Fibroblast of villous mesenchyme (primary cell): ENCODE results near the gene FREM2. TPM values are rescaled to one million over a fixed set of nuclear protein-coding genes. Genes with fewer than 3 reads are reported as not detected.

Experiments
- DNase-seq: peaks from one replicate; pipeline ENCODE4 v3.0.0-alpha.2; 2010; ENCODE audit warnings: low read depth
- H3K4me3 ChIP-seq: 2 replicates; pipeline ENCODE4 v1.5.1; 2011; ENCODE audit warnings: low read depth, mild to moderate bottlenecking, low read length
- CTCF ChIP-seq: IDR thresholded peaks from 2 replicates; pipeline ENCODE4 v1.5.1; 2012; ENCODE audit warnings: low read depth, mild to moderate bottlenecking, low read length; ENCODE audit not compliant: insufficient read depth
- small RNA-seq: library from RNA; depleted of rRNA; stranded (forward); fragments of <200 nt; gene quantifications from one replicate; pipeline ENCODE3, GENCODE V24; 2012
- total RNA-seq: library from RNA; depleted of rRNA; stranded (reverse); fragments of >200 nt; gene quantifications from 2 replicates; pipeline ENCODE4 v1.2.3, GENCODE V29; 2012

The FREM2 gene
- total RNA-seq, 1 donor: not detected

- no peak for TF ChIP-seq CTCF
- DNase-seq: no peak
- peak overlapping the region; percentile 10 for H3K4me3 ChIP-seq
Observed at GRCh38 chr13:38914070-38914469, 227.2 kb downstream of the FREM2 start.

DNA sequence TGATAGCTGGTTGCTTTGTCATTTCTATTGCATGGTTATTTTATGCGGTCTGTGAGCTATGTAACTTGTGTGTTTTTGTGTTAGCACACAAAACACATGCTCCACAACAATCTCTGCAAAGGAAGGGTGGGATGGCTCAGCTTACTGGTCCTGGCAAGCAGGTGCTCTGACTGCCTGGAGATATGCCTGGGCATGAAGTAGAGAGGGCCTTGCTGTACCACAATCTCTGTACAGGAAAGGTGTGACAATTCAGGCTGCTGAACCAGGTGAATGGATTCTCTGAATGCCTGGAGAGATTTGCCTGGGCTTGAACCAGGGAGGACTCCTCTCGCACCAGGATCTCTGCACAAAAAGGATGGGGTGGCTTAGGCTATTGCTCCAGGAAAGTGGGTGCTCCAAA lies 234.2 kb downstream of the FREM2 start:
- TF ChIP-seq CTCF: no peak
- DNase-seq: no peak
- no peak overlapping the region for H3K4me3 ChIP-seq

- no peak for DNase-seq
- TF ChIP-seq CTCF: no peak
- no peak overlapping the region for H3K4me3 ChIP-seq
Observed at GRCh38 chr13:38922170-38922569, 235.3 kb downstream of the FREM2 start.

DNA sequence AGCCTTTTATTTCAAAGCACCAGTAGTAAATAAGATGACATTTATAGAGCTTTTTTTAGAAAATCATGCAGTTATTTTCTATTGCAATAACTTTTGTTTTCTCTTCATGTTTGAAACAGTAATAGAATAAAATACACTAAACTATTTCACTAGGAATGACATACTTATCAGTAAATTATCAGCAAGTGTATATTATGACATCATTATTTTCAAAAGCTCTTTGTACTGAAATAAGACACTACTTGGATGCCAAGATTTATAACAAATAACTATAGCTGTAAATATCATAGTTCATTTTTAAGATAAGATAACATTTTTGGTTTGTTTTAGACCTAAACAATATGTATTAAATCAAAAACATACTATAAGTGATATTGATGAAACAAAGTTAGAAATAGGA lies 246.9 kb downstream of the FREM2 start:
- no peak for TF ChIP-seq CTCF
- no peak overlapping the region for H3K4me3 ChIP-seq
- no peak for DNase-seq

Small RNA genes within 50 kb of the gene (small RNA-seq; reads per million reads assigned to genes)
- not detected for gene PLA2G12AP2
- gene RNU6-56P: not detected
